GM19023 (cell line): ENCODE results near the gene PTPN14.
"Not testable (repeated sequence)": the region's sequence is repeated elsewhere in the genome, so short reads cannot be mapped to it uniquely, and the experiment has no call there.

ENCODE experiments used
- ATAC-seq: cut with Tn5 transposase; IDR thresholded peaks from one replicate; pipeline ENCODE4 v1.9.1; 2021; ENCODE audit warnings: mild to moderate bottlenecking, moderate library complexity; ENCODE audit not compliant: unreplicated experiment

The PTPN14 gene

DNA sequence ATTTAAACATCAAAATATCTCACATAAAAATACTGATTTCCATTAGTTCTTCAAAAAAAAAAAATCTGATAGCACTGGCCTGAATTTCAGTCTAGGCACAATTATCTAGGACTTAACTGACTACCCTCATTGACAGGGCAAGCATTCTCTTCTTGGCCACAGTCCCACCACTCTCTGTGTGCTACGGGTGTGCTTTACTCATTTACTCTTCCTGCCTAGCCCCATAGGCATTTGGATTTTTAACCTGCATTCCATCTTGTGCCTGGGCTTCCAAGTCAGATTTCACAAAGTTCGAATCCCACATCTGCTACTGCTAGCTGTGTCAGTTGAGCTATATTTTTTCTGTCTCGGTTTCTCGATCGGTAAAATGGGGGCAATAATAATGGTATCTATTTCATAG, 38.0 kb downstream of the PTPN14 start:
- ATAC-seq: no peak

DNA sequence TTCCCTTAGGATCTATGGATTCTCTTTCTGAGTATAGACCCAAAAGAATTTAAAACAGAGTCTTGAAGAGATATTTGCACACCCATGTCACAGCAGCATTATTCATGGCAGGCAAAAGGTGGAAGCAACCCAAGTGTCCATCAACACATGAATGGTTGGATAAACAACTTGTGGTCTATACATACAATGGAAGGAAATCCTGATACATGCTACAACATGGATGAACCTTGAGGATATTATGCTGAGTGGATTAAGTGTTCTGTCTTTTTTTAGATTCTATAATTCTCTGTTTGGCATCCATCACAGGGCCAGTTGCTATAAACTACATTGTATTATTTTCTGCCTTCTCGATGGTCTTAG, 39.8 kb downstream of the PTPN14 start:
- no peak for ATAC-seq

DNA sequence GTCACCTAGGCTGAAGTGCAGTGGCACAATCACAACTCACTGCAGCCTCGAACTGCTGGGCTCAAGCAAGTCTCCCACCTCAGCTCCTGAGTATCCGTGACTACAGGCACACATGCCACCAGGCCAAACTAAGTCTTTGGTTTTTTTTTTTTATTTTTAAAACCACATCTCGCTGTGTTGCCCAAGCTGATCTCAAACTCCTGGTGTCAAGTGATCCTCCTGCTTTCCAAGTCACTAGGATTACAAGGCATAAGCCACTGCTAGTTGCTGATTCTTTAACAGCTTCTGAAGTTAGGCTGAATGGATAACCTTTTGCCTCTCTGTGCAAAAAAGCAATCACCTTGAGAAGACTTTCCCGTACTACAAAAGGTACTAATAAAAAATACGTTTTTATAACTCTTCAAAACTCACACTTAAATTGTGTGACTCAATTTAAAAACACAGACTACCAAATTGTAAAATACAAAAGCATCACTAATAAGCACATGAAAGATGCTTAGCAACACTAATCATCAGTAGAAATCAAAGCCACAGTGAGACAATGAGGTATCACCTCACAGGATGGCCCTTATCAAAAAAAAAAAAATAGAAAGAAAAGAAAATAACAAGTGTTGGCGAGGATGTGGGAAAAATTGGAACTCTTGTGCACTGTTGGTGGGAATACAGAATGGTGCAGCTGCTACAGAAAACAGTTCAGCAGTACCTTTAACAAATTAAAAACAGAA, 40.3 kb downstream of the PTPN14 start:
- no peak for ATAC-seq

DNA sequence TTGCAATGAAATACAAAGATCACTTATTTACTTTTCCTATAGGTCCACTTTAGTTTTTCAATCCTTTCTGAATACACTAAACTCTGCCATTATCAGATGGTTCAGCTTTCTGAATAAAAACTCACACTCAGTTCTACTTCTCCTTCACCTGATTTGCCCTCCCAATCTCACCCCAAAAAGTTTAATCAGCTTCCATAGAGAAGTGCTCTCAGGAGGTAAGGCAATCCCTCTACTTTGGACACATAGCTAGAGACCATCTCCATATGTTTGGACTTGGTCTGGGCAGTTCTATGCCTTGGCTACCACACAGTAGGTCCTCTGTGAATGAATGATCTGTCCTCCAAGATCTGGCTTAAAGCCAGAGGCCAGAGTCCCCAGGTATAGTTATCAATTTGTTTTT, 40.9 kb downstream of the PTPN14 start:
- no peak for ATAC-seq

DNA sequence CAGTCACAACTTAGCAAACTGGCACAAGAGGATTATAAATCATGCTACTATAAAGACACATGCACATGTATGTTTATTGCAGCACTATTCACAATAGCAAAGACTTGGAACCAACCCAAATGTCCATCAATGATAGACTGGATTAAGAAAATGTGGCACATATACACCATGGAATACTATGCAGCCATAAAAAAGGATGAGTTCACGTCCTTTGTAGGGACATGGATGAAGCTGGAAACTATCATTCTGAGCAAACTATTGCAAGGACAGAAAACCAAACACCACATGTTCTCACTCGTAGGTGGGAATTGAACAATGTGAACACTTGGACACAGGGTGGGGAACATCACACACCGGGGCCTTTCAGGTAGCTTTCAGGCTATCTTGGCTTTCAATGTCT, 41.8 kb downstream of the PTPN14 start:
- not testable (repeated sequence) for ATAC-seq

DNA sequence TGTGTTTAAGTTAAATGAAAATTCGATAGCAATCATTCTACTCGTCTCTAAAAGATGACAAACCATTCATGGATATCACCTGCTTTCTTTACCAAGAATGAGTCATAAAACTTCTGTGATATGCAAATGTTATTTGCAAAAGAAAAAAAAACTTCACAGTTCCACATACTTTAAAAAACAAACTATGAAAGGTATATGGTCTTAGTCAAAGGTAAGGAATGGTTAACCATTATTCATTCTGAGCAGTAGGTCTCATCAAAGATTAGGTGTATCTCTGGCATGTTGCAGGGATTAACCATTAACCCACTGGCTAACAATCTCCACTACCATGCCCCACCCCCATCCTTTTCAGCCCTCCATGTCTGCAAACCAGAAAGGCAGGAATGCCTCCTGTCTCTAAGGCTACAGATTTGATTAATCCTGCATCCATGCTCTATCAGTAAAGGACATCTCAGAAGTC, 44.4 kb downstream of the PTPN14 start:
- ATAC-seq: peak; percentile 73

DNA sequence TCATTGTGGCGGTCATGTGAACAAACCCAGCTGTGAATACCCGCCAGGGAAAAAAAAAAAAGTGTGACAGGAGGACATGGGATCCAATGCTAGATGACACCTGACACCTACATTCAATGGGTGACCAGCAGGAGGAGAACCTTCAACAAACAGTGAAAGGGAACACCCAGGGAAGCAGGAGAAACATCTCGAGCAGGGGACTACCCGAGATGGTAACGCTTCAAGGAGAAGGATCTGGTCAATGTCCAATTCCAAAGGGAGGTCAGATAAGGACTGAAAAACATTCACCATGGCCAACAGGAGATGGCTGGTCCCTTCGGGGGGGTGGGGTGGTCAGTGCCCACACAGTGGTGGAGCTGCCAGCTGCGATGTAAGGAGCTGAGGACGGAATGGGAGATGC, 46.3 kb downstream of the PTPN14 start:
- ATAC-seq: no peak

DNA sequence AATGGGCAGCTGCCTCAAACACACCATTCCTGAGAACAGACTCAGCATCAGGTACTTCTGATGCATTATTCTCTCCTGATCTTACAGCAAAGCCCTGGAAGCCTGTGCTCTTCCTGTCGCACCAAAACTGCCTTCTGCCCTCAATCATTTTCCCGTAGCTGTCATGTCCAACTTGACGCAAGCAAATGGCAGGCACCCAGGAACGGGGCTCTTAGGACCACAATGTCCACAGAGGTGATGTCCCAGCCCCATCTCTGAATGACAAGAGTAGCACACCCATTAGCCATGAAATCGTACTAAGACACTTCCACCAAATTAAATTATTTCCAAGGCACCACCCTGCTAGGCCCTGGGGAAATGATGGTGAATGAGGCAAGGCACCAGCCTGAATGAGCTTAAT, 47.1 kb downstream of the PTPN14 start:
- no peak for ATAC-seq

DNA sequence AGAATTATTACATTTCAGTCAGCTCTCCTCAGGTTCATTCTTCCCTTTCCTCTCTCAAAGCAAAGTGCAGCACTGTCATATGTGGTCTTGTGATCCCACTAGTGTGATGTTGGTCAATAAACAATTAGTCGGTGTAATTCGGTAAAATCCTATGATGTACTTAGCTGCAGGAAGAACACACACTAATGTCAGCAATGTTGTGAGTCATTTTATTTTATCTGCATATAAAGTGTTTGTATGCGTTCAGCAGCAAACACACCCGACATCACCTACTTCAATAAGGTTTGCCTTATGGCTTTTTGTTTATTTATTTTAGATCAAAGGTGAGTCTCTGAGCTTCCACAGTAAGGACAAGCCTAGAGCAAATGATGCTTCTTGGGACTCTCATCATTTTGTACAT, 47.8 kb downstream of the PTPN14 start:
- ATAC-seq: no peak

DNA sequence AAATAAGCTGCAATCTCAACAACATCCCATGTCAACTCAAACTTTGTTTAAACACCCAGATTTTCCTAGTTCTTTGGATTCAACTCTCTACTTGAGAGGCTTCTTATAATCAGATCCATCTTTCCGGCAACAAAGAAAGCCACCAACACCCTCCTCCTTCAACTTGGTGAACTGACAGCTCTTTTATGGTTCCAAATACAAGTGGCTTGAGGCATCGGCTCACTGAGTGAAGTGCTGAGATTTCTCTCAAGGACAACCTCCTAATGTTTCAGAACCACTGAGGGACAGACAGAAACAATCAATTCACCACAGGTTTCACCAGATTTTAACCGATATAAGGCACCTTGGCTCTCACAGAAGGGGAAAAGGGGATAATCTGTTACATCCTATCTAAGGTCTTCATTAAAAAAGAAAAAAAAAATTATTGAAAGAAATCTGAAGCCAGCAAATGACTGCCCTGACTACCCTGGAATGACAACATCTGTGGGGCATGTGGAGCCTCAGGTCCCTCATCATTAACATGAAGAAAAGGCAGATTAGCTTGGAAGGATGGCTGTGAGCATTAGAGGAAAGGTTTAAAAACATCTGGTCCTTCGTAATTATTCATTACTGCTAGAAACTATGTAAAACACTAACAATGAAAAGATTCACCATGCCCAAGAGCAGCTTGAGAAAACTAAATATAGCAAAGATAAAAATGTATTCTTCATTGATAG, 50.9 kb downstream of the PTPN14 start:
- no peak for ATAC-seq

DNA sequence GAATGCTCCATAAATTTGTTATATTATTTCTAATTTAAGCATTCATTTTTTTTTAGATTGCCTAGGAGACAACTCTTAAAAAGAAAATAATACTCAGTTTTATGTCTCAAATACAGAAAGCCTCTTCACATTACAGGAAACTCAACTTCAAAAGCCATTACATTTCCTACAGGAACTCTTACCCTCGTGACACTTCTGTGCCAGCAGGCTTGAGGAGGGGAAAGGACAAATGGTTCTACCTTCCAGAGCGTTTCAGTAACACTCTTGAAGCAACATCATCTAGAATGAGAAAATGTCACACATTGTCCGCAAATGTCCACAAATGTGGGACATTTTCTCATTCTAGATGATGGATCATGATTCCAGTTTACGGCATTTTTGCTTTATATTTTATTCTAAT, 51.7 kb downstream of the PTPN14 start:
- ATAC-seq: no peak

DNA sequence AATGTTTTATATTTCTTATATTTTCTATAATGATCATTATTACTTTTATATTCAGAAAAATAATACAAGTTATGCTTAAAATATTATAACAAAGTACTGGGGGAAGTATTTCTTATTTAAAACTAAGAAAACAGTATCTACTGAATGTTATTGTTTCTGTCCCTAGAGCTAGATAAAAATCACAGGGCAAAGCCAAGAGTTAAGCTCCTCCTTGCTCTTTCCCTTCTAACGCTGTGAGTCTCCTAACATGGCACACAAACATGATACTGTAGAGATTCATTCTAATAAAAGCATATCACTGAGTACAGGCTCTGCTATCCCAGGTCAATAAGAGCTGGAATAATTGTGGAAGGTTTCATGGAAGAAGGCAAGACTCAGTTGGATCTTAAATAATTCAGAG, 53.4 kb downstream of the PTPN14 start:
- no peak for ATAC-seq

DNA sequence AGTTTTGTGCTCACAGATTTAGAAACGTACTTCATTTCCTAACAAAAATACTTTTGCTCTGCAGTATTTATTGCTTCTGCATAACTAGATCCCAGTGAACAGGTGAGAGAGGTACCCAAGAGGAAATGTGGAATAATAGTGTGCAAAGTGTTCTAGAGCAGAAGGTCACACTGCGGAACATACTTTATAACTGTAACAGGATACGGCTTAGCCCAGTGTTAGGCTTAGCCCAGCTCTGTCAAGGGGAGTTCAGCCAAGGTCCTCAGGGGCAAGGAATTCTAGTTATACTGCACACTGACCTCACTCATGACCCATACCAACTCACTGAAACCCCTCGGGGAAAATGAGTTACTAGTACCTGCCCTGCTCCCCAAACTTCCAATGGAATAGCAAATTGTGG, 55.3 kb downstream of the PTPN14 start:
- ATAC-seq: no peak

DNA sequence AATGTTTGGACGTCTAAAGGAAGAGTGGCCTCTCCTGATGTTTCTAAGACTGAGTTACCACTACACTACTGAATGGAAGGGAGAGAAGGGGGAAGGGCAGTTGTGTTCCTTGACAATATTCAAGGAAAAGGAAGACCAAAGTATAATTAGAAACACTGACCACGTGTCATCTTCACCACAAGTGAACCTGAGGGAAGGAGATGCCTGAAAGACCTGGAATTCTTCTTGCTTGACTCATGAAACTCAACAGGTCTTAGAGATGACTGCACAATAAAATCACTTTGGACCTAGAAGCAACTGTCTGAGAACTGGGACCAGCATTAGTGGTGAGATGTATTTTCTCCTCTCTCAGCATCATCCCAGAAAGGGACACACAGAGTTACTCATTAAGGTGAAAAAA, 56.7 kb downstream of the PTPN14 start:
- ATAC-seq: no peak

DNA sequence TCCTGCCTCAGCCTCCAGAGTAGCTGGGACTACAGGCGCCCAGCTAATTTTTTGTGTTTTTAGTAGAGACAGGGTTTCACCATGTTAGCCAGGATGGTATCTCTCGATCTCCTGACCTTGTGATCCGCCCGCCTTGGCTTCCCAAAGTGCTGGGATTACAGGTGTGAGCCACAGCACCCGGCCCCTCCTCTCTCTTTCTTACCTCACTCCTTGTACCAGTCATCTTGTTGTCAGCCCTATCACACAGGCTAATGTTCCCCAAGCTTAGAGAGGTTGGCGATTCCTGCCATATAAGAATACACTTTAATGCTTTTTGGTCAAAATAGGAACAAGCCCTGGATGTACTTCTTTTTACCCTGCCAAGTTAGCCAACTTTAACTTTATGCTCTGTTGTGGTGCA, 57.2 kb downstream of the PTPN14 start:
- ATAC-seq: not testable (repeated sequence)

DNA sequence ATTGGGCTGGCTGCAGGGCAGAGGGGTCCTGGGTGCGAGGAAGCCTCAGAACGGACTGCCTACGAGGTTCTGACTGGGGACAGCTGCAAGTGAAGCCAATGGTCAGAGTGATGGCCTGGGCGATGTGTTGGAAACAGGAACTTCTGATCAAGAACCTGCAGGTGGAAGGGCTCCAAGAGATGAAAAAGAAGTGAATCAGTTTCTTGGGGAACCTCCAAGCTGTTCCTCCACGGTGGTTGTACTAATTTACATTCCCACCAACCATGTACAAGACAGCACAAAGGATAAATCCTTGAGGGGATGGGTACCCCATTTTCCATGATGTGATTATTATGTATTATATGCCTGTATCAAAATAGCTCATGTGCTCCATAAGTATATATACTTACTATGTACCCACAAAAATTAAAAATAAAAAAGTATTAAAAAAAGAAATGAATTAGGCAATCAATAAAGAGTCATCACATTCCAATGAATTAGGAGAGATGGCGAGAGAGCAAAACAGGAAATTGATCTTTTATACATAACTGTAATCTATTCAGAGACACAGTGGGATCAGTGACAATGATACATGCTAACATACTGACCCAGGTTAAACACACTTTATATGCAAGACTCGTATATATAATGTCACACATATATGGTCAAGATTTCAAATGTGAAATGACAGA, 58.1 kb downstream of the PTPN14 start:
- ATAC-seq: no peak

DNA sequence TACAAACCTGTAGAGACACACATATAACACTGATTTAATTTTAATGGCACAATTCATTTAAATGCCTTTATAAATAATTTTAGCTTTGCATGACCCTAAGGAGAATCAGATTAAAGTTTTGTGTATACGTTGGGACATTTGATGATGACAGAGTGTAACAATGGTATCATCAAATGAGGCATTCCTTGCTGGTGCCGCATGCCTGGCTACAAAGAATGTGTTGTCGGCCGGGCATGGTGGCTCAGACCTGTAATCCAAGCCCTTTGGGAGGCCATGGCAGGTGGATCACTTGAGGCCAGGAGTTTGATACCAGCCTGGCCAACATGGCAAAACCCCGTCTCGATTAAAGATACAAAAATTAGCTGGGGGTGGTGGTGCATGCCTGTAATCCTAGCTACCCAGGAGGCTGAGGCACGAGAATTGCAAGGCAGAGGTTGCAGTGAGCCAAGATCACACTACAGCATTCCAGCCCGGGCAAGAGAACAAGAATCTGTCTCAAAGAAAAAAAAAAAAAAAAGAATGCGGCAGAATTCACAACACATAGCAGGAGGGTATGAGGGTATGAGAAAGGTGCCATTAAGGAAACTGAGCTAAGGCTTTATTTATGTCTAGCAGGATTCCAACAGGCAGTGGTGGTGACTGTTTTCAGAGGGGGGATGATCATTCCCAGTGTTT, 58.9 kb downstream of the PTPN14 start:
- ATAC-seq: no peak

DNA sequence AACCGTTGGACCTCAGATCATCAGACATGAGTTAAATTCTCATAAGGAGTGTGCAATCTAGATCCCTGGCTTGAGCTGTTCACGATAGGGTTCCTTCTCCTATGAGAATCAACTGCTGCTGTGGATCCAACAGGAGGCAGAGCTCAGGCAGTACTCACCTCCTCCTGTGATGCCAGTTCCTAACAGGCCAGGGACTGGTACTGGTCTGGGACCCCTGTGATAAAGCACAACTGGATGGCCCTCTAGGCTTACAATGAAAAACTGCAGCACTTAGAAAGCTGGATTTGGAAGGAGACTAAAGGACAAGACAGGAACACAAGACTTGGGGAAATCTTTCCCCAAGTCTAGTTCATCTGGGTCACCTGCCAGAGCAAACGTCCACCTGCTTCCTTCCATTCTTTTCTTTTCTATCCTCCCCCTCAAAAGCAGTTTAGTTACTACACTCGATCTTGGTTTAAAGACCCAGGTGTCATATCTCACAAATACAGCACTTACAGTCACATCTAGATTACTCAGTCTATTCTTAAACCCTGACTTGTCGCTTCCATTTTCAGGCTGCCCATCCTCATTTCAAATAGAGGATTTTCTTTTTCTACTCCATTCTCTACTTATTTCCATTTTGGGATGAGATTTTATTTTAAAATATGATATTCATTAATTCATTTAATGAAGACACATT, 59.8 kb downstream of the PTPN14 start:
- ATAC-seq: no peak

DNA sequence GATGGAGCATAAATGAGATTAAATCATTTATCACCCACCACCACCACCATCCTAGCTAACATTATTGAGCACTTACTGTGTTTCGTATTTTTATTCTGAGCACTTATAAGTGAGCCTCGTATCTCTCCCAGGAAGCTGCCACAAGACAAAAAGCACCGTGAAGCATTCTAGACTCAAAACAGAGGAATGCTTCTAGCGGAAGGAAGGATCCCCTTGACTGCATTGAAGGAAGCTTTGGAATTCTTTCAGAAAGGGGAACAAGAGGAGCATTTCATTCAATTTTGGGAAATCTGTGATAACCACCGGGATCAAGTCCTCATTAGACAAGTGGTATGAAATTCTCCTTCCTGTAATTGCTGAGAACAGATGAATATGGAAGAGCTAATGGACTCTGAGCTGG, 66.3 kb downstream of the PTPN14 start:
- ATAC-seq: no peak

DNA sequence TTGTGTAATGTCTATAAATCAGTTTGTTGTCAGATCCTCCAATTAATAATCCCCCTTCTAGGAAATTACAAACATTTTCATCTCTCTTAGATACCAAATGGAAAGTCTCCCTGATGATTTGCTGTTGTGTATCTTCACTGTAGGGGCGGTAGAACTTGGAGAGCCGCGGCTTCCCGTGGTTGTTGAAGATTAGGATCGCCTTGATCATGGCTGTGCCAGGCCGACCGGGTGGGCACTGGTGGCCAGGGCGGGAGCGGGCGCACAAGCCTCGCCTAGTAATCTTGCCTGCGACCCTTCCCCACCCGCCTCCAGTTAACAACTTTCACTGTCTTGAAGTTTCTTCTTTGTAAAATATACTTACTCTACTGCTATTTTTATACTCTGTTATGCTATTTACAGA, 68.2 kb downstream of the PTPN14 start:
- ATAC-seq: not testable (repeated sequence)
